Panc1 (cell line): ENCODE measurements around the gene LDLRAP1.

Source experiments
- CTCF ChIP-seq: fragments of 450-650 bp; IDR thresholded peaks from 2 replicates; pipeline ENCODE4 v1.5.1; 2017; ENCODE audit warnings: mild to moderate bottlenecking
- POLR2AphosphoS5 ChIP-seq: IDR thresholded peaks from 2 replicates; pipeline ENCODE4 v1.6.1; 2012; ENCODE audit warnings: mild to moderate bottlenecking, low read depth, low read length, moderate library complexity

GRCh38 chr1:25527946-25528595 is 15.3 kb upstream of the LDLRAP1 start:
- TF ChIP-seq CTCF (no peak), POLR2AphosphoS5 (no peak)
